Measurements from ENCODE around the gene ZNF225. TPM values are rescaled to one million over a fixed set of nuclear protein-coding genes. Genes with fewer than 3 reads are reported as not detected.
"Not testable (repeated sequence)": the region's sequence is repeated elsewhere in the genome, so short reads cannot be mapped to it uniquely, and the experiment has no call there.

ZNF225 gene
- total RNA-seq, 1 donor from 2014 or later = 7.0 TPM

GRCh38 chr19:44149776-44150175, 36.6 kb downstream of the ZNF225 start:
- DNase-seq (ENCODE audit: low spot score) = no peak
- intact Hi-C loops (cut with DNase I) = no loop called here
- no peak for ATAC-seq

DNA sequence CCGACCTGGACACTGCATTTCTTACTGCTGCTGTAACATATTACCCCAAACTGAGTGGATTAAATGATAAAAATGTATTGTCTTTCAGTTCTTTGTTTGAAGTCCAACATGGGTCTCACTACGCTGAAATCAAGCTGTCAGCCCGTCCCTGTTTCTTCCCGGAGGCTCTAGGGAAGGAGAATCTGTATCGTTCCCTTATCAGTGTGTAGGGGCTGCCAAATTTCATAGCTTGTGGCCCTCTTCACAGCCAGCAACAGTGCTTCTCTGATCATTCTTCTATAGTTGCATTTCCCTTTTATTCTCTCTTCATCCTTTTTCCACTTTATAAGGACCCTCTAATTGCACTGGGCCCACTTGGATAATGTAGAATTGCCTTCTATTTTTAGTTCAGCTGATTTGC, 38.3 kb downstream of the ZNF225 start:
- ATAC-seq = no peak

GRCh38 chr19:44156475-44156874, 43.3 kb downstream of the ZNF225 start:
- intact Hi-C loops (cut with DNase I) = no loop called here
- no peak for ATAC-seq
- DNase-seq (ENCODE audit: low spot score) = no peak

More for the DNA sequence above, 38.3 kb downstream of the ZNF225 start:
- no peak for DNase-seq (ENCODE audit: low spot score)
- intact Hi-C loops (cut with DNase I) = no loop called here

GRCh38 chr19:44163789-44164188, 50.6 kb downstream of the ZNF225 start:
- intact Hi-C loops (cut with DNase I) = no loop called here
- no peak for ATAC-seq
- no peak for DNase-seq (ENCODE audit: low spot score)

- DNase-seq (ENCODE audit: low spot score) = no peak
- intact Hi-C loops (cut with DNase I) = no loop called here
- no peak for ATAC-seq
Observed at GRCh38 chr19:44164327-44164672, 51.1 kb downstream of the ZNF225 start.

DNA sequence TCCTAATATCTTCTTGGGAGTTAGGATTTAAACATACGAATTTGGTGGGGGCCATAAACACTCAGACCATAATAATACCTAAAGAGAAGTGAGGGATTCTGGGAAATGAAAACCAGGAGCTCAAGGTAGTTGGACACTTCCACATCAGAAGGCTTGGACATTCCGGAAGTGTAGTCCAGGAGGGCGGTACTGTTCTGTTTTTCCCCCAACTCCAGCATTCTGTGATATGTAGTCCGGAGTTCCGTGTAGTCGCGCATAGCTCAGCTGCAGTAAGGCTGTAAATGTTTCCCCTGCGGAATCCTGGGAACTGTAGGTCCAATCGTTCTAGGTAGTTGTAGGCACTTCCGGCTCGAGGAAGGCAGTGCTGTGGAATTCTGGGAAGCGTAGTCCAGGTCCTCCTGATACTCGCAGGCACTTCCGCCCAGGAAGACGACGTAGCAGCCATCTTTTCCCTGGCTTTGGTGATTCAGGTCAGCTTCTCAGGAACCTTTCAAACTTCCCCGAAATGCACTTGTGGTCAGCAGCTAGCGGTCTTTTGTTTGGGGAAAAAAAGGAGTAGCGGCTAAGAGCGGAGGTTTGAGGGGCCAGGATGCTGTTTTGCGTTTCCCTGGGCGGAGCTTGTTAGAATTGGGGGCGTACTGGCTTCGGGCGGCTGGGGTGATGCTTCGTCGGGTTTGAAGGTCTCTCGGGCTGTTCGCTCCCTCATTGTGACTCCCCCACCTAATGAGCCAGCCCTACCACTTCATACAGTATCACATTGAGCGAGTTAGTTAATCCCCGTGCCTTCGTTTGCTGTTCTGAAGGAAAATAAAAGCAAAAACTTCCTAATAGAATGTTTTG, 51.7 kb downstream of the ZNF225 start, which contains the start of gene ZNF226:
ZNF226 (plus strand) TSS at position 428 of the 840 bp plus-strand sequence. CDS start 4,981 bp downstream, outside the sequence.
- ATAC-seq = peak; percentile 100
- DNase-seq (ENCODE audit: low spot score) = peak; percentile 88
- intact Hi-C loops (cut with DNase I) = no loop called here

DNA sequence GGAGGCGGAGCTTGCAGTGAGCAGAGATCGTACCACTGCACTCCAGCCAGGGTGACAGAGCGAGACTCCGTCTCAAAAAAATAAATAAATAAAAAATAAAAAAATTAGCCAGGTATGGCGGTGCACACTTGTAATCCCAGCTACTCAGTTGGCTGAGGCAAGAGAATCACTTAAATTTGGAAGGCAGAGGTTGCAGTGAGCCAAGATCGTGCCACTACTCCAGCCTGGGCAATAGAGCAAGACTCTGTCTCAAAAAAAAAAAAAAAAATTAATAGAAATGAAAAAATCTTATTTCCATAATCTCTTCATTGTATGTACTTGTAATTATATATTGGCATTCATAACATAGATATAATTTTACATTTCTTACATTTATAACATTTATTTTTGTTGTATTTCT, 57.5 kb downstream of the ZNF225 start:
- DNase-seq (ENCODE audit: low spot score); intact Hi-C loops (cut with DNase I); ATAC-seq: not testable (repeated sequence)

- ATAC-seq (no peak), DNase-seq (ENCODE audit: low spot score) (no peak)
- intact Hi-C loops (cut with DNase I) = no loop called here
Observed at GRCh38 chr19:44176590-44176989, 63.4 kb downstream of the ZNF225 start.

DNA sequence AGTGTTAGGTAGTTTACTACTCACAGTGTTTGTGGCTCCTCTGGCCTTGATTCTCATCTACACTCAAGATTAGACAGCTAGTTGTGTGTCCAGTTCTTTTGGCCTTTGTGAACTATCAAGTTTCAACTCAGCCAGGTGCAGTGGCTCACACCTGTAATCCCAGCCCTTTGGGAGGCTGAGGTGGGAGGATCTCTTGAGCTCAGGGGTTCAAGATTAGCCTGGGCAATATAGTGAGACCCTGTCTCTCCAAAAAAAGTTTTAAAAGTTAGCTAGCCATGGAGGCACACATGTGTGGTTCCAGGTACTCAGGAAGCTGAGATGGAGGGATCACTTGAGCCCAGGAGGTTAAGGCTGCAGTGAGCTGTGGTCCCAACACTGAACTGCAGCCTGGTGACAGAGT, 67.8 kb downstream of the ZNF225 start:
- intact Hi-C loops (cut with DNase I) = no loop called here
- ATAC-seq (no peak), DNase-seq (ENCODE audit: low spot score) (no peak)

DNA sequence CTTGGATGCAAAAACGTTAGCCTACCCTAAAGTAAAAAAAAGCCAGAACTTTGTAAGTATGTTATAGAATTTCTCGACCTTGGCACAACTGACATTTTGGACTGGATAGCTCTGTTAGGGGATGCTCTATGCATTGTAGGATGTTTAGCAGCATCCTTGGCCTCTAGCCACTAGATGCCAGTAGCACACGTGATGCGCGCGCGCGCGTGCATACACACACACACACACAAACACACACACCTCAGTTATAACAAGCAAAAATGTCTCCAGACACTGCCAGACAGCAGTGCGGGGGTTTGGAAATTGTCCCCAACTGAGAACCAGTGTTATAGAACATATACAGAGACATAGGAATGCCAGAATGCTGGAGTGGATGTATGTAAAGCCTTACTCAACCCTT, 68.9 kb downstream of the ZNF225 start:
- intact Hi-C loops (cut with DNase I) = no loop called here
- no peak for ATAC-seq

More for the DNA sequence above, 68.9 kb downstream of the ZNF225 start:
- DNase-seq (ENCODE audit: low spot score) = no peak

Other genes with a start within 250 kb of the ZNF225 start
- gene ZNF404, start 229.4 kb upstream of the ZNF225 start, total RNA-seq = 5.9 TPM
- 16.3 TPM for gene ZNF45, start 178.1 kb upstream of the ZNF225 start, total RNA-seq
- gene ZNF221, start 162.2 kb upstream of the ZNF225 start, total RNA-seq = 12.2 TPM
- 9.4 TPM for gene ZNF155, start 129.2 kb upstream of the ZNF225 start, total RNA-seq
- gene ZNF230, start 110.4 kb upstream of the ZNF225 start, total RNA-seq = 7.2 TPM
- 3.1 TPM for gene ZNF222, start 88.0 kb upstream of the ZNF225 start, total RNA-seq
- gene ZNF223, start 61.4 kb upstream of the ZNF225 start, total RNA-seq = 6.0 TPM
- gene ZNF284, start 41.2 kb upstream of the ZNF225 start, total RNA-seq = 3.2 TPM
- gene ZNF224, start 19.0 kb upstream of the ZNF225 start, total RNA-seq = 37.6 TPM
- gene ZNF234, start 28.2 kb downstream of the ZNF225 start, total RNA-seq = 16.6 TPM
- gene ZNF226, start 51.7 kb downstream of the ZNF225 start, total RNA-seq = 29.8 TPM
- 30.6 TPM for gene ZNF227, start 99.1 kb downstream of the ZNF225 start, total RNA-seq
- gene ZNF233, start 146.5 kb downstream of the ZNF225 start, total RNA-seq = 0.40 TPM
- 11.5 TPM for gene ZNF235, start 191.6 kb downstream of the ZNF225 start, total RNA-seq
- 6.9 TPM for gene ZNF112, start 243.3 kb downstream of the ZNF225 start, total RNA-seq

Data from sciatic nerve (tissue), 2 donors.